Measurements from ENCODE around the gene NSA2. TPM values are rescaled to one million over a fixed set of nuclear protein-coding genes. Genes with fewer than 3 reads are reported as not detected.

Gene NSA2
- total and polyA plus RNA-seq, 11 donors, result 33.2 to 114 (median 43.8) TPM

- TF ChIP-seq CTCF (IDR thresholded peaks at IDR 0.05) (no peak), POLR2A (IDR thresholded peaks at IDR 0.05) (no peak)
- no peaks in the 10 kb centered on the region for H3K27me3 ChIP-seq
- peaks cover 0 to 48% (median 28%) of the 10 kb centered on the region in 12 donors for H3K4me1 ChIP-seq
- H3K9me3 ChIP-seq, result no peaks in the 10 kb centered on the region
- H3K36me3 ChIP-seq, result peaks cover 0 to 54% (median 45%) of the 10 kb centered on the region in 9 donors
- no peak overlapping the region for H3K4me3 ChIP-seq
- intact Hi-C loops (cut with DNase I), result loop anchor here in 3 of 10 donors (10.0 kb wide), 2 partner anchors 151 to 571 kb away; partner anchors contain the start of gene HMGCR (in 1 of the 3)
- ATAC-seq (no peak), DNase-seq (no peak)
- H3K27ac ChIP-seq, result no peak overlapping the region
Observed at GRCh38 chr5:74763504-74763903, 3.5 kb upstream of the NSA2 start.

DNA sequence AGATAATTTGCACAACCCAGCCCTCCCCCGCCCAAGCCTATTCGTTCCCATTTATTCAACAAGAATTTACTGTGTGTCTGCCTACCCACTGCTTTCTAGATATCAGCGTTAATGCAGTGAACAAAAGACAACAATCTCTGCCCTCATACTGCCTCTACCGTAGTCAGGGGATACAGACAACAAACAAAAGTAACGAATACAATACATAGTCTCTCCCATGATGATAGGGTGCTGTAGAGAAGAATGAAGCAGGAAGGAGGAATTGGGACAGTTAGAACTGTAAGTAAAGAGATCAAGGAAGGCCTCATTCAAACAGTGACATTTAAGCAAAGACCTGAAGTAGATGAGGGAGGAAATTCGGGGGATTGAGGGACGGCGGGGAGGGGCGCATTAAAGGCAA lies 1.8 kb upstream of the NSA2 start:
- no peak overlapping the region for H3K27ac ChIP-seq
- H3K4me1 ChIP-seq, result peaks cover 0 to 48% (median 29%) of the 10 kb centered on the region in 12 donors
- ATAC-seq (no peak), DNase-seq (no peak)
- peak overlapping the region in 3 of 12 donors; percentile 87 to 96 (median 96) for H3K4me3 ChIP-seq
- H3K36me3 ChIP-seq, result peaks cover 0 to 53% (median 48%) of the 10 kb centered on the region in 9 donors
- no peaks in the 10 kb centered on the region for H3K27me3 ChIP-seq
- 65 to 74% (median 66%) methylated on average over 9 of the region's 9 CpGs for WGBS, 4 donors
- intact Hi-C loops (cut with DNase I), result loop anchor here in 7 of 10 donors (5.0 to 10.0 kb wide), 5 partner anchors 78 to 570 kb away; partner anchors contain the start of genes HEXB (in 2 of the 7) and HMGCR (in 1 of the 7)
- TF ChIP-seq POLR2A (IDR thresholded peaks at IDR 0.05), result no peak
- TF ChIP-seq CTCF (IDR thresholded peaks at IDR 0.05), result no peak
- no peaks in the 10 kb centered on the region for H3K9me3 ChIP-seq

DNA sequence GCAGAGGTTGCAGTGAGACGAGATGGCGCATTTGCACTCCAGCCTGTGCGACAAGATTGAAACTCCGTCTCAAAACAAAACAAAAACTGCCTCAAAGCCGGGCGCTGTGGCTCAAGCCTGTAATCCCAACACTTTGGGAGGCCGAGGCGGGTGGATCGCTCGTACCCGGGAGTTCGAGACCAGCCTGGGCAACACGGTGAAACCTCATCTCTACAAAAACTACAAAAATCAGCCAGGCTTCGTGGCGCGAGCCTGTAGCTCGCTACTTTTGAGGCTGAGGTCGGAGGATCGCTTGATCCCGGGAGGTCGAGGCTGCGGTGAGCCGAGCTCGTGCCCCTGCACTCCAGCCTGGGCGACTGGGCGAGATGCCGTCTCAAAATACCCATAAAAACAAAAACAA lies 1.1 kb upstream of the NSA2 start:
- H3K27ac ChIP-seq, result peak overlapping the region in 3 of 12 donors; percentile 85 to 86 (median 85)
- no peaks in the 10 kb centered on the region for H3K27me3 ChIP-seq
- H3K36me3 ChIP-seq, result peaks cover 0 to 53% (median 48%) of the 10 kb centered on the region in 9 donors
- H3K4me3 ChIP-seq, result peak overlapping the region in 11 of 12 donors; percentile 67 to 96 (median 93)
- no peak for TF ChIP-seq POLR2A (IDR thresholded peaks at IDR 0.05)
- TF ChIP-seq CTCF (IDR thresholded peaks at IDR 0.05), result no peak
- no peaks in the 10 kb centered on the region for H3K9me3 ChIP-seq
- WGBS, 4 donors, result 66 to 78% (median 70%) methylated on average over 27 of the region's 27 CpGs
- H3K4me1 ChIP-seq, result peaks cover 0 to 43% (median 28%) of the 10 kb centered on the region in 12 donors
- no peak for ATAC-seq
- intact Hi-C loops (cut with DNase I), result loop anchor here in 8 of 10 donors (2.0 to 10.0 kb wide), 6 partner anchors 79 to 569 kb away; partner anchors contain the start of genes HEXB (in 2 of the 8) and HMGCR (in 1 of the 8)
- no peak for DNase-seq

- Histone ChIP-seq H3K4me1 (peaks cover 0 to 38% (median 28%) of the 10 kb centered on the region in 12 donors), H3K27ac (peak overlapping the region in 11 of 12 donors; percentile 52 to 86 (median 84)), H3K4me3 (peak overlapping the region; percentile 67 to 96 (median 92)), H3K9me3 (no peaks in the 10 kb centered on the region), H3K27me3 (no peaks in the 10 kb centered on the region), H3K36me3 (peaks cover 0 to 55% (median 49%) of the 10 kb centered on the region in 9 donors)
- 0 to 1% (median 0%) methylated on average over 10 of the region's 10 CpGs for WGBS, 4 donors
- ATAC-seq, result peak; percentile 34 to 73 (median 42)
- TF ChIP-seq CTCF (IDR thresholded peaks at IDR 0.05) (peak in 10 of 12 donors; percentile 10 to 51 (median 34)), POLR2A (IDR thresholded peaks at IDR 0.05) (no peak)
- intact Hi-C loops (cut with DNase I), result loop anchor here in 8 of 10 donors (2.0 to 10.0 kb wide), 6 partner anchors 79 to 568 kb away; partner anchors contain the start of genes HEXB (in 2 of the 8) and HMGCR (in 1 of the 8)
- no peak for DNase-seq
Observed at GRCh38 chr5:74766418-74766848, 616 bp upstream of the NSA2 start.

All from heart left ventricle (tissue), 16 donors.